Stimulated activated CD4-positive, alpha-beta T cell treated with anti-CD3 and anti-CD28 coated beads, Interleukin-1b, Interleukin-23, amount 100 ng/mL, for 4 hours (primary cell): ENCODE results near the gene CCR8.
"Not testable (repeated sequence)": the region's sequence is repeated elsewhere in the genome, so short reads cannot be mapped to it uniquely, and the experiment has no call there.

Experiments
- DNase-seq, 2 donors: peaks; one replicate each; pipeline ENCODE4 v3.0.0-alpha.2; 2020; ENCODE audit warnings: low read depth in 2 of 2

The CCR8 gene

DNA sequence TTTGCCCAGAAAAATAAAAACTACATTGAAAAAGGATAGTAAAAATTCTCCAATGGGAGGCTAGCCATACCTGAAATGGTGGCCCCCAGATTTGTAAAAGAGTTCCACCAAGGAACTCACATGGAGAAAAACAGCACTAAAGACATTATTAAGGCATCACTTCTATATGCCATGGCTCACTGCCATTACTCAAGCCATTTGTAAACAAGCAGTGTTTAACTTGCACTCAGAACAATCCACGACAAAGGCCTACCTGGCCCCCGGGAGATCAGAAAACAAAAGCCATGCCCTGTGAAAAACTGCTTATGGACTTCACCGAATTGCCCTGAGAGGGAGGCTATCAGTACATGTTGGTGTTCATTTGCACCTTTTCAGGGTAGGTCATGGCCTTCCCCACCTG is 19.6 kb downstream of the CCR8 start:
- DNase-seq = no peak

DNA sequence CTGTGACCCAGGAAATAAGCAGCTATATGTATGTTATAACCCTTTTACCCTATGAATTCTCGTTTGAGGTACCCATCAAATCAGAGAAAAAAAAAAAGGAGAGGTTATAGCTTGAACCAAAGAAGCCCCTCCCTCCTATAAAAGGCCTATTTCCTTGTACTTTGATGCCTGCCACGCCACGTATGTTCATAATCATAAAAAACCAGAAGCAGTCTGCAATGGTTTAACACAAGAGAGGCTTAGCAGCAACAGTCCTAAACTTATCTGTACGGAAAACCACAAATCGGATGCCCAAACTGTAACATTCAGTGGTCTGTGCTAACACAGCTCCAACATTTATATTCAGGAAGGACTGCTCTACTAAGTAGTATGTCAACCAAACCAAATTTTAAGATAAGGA is 21.2 kb downstream of the CCR8 start:
- no peak for DNase-seq

DNA sequence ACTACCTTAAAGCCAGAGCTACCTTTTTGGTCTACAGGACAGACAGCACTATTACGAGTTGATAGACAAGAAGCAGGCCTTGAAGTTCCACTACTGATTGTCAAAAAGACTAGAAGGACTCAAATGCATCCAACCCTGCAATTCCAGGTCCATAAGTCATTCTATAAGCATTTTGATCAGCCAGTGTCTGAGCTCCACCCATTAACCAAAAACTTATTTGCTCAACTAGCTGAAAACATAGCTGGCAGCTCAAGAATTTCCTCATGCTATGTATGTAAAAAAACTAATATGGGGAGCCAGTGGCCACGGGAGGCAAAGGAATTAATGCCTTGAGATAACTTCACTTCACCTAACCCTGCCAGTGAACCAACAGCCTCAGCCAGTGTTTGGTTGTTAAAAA is 21.6 kb downstream of the CCR8 start:
- not testable (repeated sequence) for DNase-seq

DNA sequence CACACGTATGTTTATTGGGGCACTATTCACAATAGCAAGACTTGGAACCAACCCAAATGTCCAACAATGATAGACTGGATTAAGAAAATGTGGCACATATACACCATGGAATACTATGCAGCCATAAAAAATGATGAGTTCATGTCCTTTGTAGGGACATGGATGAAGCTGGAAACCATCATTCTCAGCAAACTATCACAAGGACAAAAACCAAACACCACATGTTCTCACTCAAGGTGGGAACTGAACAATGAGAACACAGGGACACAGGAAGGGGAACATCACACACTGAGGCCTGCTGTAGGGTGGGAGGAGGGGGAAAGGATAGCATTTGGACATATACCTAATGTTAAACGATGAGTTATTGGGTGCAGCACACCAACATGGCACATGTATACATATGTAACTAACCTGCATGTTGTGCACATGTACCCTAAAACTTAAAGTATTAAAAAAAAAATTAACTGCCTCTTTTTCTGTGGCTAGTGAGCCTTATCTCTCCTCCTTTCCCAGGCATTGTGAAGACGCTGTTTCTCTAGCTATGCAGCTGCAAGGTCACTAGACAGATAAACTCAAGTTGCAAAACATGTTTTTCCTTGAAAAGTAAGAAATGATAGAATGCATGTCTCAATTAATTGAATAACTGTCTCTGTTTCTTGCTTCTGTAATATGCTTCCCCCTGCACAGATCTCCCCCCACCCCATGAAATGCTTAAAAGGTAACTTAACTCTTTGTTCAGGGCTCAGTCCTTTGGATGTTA is 23.8 kb downstream of the CCR8 start:
- not testable (repeated sequence) for DNase-seq

DNA sequence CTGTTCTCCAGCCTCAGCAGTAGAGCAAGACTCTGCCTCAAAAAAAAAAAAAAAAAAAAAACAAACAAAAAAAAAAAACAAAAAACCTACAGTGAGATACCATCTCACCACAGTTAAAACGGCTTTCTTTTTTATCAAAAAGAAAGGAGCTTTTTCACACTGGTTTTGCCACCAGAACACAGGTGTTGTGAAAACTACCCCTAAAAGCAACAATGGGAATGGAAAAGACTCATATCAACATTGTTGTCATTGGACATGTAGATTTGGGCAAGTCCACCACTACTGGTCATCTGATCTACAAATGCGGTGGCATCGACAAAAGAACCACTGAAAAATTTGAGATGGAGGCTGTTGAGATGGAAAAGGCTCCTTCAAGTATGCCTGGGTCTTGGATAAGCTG is 28.8 kb downstream of the CCR8 start:
- no peak for DNase-seq

DNA sequence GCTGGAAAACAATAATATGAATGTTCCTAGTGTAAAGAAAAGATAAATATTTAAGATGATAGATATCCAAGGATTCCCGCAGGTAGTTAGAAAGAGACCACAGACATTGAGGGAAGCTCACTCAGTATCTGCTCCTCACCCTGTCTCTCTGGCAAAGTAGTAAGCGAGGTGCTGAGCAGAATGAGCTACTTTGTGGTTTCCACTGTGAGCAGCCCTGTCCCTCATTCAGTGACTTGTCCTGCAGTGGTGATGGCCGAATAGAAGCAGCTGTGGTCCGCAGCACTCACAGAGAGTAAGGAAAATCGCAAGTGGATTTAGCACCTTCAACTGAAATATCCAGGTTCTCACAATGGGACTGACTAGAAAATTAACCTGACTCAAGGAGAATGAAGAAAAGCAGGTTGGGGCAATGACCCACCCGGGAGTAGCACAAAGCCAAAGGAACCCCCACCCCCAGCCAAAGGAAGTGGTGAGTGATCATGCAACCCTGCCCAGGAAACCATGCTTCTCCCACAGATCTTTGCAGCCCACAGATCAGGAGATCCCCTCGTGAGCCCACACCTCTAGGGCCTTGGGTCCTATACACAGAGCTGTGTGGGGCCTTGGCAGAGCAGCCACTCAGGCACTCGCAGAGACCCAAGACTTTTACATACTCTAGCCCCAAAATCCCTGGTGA is 31.9 kb downstream of the CCR8 start:
- DNase-seq = peak in 1 of 2 donors; percentile 18

DNA sequence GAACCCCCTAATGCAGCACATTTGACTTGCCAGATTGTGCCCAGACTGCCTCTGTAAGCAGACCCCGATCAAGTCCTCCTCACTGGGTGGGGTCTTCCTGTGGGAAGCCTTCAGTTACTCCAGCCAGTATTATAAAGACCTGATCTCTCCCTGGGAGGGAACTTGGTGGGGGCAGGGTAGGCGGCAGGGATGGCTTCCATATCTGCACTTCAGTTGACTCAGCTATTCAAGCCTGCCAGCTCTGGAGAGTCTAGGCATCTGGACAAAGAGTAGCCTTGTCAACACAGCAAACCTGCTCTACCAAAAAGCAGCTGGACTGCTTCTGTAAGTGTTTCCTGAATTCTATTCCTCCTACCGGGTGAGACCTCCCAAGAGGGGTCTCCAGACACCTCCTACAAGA is 32.7 kb downstream of the CCR8 start:
- DNase-seq = no peak

DNA sequence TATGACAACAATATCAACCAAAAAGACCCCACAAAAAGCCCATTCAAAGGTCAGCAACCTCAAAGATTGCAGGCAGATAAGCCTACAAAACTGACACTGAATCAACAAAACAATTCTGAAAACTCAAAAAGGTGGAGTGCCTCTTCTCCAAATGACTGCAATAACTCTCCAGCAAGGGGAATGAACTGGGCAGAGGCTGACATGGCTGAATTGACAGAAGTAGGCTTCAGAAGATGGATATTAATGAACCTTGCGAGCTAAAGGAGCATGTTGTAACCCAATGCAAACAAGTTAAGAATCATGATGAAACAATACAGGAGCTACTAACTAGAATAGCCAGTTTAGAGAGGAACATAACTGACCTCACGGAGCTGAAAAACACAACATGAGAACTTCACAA is 33.3 kb downstream of the CCR8 start:
- DNase-seq = no peak

DNA sequence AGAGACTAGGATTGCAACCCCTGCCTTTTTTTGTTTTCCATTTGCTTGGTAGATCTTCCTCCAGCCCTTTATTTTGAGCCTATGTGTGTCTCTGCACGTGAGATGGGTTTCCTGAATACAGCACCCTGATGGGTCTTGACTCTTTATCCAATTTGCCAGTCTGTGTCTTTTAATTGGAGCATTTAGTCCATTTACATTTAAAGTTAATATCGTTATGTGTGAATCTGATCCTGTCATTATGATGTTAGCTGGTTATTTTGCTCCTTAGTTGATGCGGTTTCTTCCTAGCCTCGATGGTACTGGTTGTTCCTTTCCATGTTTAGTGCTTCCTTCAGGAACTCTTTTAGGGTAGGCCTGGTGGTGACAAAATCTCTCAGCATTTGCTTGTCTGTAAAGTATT is 40.9 kb downstream of the CCR8 start:
- DNase-seq = not testable (repeated sequence)

DNA sequence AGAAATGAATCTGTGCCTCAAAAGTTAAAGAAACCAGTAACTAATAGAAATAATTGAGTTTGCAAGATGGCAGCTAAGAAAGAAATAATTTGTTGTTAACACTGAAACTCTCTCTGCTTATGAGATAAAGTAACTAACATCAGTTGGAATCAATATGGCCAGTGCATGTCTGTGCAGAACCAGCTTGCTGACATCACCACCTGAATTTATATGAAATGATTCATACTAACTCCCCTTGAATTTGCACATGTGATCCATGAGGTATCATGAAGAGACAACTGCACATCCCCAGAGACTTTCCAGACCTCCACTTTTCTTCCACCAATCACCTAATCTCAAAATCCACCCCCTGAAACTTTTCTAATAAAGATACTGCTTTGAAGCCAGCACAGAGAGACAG is 43.3 kb downstream of the CCR8 start:
- DNase-seq = no peak

DNA sequence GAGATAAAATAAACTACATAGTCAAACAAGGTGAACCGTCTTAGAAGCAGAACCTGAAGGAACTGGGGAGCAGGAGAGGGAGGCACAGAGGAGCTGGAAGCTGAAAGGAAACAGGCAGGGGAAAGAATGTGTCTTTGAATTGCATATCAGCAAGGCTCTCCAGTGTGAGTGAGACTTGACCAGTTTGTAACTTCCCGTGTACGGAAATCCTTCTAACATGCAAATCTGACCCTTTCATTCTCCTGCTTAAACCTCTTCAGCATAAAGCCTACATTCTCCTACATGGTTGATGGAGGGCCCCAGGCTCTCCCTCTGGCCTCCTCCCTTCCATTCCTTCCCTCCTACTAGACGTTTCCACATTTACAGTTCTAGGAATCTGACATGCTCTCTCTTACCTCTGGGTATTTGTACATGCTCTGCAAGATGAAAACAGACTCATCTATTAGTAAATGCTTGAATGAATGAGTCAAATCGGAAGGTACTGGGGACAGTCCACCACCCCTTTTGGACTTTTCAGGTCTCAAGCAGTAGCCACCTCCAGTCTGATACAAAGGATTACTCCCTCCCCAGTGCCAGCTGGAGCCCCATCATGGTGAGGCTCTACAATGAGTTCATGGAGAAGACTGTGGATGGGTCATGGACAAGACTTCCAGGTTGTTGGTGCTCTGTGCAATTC is 47.6 kb downstream of the CCR8 start:
- no peak for DNase-seq

DNA sequence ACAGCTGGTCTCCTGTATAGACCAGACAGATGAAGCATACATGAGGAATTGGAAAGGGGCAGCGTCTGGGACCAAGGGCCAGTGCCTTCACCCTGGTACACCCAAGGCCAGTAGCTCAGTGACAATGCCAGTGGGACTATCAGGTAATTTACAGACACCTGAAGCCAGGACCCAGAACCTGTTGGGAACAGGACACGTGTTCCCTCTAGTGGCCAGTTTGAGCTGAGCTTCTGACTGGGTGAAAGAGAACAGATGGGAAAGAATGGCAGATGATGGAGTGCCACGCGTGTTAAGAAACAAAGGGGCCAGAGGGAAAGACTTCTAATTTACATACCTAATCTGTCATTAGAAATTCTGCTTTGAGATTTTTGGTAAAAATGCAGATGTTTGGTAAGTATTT is 48.6 kb downstream of the CCR8 start:
- DNase-seq = peak in 1 of 2 donors; percentile 50

DNA sequence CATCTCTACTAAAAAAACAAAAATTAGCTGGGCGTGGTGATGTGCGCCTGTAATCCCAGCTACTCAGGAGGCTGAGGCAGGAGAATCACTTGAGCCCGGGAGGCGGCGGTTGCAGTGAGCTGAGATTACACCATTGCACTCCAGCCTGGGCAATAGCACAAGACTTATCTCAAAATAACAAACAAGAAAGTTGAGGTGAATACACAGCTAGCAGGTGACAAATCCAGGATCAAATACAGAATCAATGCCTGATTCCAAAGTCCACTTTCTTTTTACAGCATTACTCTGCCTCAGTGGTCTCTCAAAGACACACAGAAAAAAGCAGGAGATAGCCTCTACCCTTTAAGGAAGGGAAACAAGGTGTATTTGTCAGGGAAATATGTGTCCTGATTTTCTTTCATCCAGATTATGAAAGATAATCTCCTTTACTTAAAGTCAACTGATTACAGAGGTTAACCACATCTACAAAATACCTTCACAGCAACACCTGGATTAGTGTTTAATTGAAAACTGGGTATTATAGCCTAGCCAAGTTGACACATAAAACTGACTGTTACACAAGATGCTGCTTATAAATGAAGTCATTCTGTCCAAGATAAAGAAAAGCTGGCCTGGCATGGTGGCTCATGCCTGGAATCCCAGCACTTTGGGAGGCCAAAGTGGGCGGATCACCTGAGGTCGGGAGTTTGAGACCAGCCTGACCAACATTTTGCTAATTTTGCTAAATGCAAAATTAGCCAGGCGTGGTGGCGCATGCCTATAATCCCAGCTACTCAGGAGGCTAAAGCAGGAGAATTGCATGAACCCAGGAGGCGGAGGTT is 49.7 kb downstream of the CCR8 start:
- DNase-seq = no peak

DNA sequence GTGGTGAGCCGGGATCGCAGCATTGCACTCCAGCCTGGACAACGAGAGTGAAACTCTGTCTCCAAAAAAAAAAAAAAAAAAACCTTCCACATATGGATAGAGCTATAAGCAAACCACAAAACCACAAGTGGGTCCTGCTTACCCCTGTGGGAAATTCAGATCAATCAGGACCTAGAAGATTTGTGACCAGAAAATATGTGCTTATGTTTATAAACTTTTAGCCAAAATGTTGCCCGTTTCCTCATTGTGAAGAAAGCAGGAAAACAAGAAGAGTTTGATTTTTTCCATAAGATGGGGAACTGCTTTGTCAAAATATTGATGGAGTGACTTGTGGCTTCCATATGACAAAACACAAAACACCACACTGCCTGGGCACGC is 50.3 kb downstream of the CCR8 start:
- DNase-seq = no peak

DNA sequence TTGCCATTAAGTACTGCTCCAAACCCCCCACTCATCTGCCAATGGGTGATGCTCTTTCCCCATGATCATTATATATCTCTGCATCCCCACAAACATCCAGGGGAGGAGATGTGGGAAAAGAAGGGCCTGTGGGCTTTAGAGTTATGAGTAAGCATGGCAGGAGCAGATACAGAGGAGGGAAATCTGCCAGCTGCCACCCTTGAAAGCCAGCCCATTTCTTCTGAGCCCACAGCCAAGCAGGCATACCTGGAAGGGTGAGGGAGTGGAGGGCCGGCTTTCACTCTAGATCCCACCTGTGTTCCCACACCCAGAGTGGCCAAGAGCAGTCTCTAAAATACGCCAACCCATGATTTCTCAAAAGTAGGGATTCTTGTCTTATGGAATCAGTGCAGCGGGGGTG is 51.9 kb downstream of the CCR8 start:
- DNase-seq = no peak
